ENCODE data around the gene DIAPH2.
A peak's percentile ranks its signal among the peaks of the same experiment; 100 is the strongest.

DIAPH2 gene

DNA sequence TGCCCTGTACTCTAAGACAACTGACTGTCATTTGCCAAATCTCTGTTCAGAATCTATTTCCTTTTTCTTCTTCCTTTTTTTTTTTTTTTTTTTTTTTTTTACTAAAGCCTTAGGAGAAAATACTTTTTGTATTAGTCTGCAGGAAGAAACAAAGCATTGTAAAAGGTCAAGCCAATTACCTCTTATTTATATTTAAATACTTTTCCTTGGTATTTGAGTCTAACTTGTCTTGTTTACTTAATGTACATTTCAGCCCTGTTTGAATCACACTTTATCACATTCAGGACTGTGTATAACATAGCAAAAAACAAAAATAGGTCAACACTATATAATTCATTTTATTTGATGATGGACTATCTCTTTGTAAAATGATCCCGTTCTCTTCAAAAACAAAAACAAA, 461.3 kb downstream of the DIAPH2 start:
- no peaks in the 10 kb centered on the region for H3F3A ChIP-seq (ENCODE audit: control insufficient read depth, insufficient read depth)
- H3K4me1 ChIP-seq (ENCODE audit: control insufficient read depth, low read length), result 0 out of 2 replicates have a peak, but pooled peaks cover 3% of the 10 kb centered on the region
- H3K9me2 ChIP-seq (replicated peaks; ENCODE audit: control insufficient read depth, low read length), result no peaks in the 10 kb centered on the region
- TF ChIP-seq, protein P1, sequence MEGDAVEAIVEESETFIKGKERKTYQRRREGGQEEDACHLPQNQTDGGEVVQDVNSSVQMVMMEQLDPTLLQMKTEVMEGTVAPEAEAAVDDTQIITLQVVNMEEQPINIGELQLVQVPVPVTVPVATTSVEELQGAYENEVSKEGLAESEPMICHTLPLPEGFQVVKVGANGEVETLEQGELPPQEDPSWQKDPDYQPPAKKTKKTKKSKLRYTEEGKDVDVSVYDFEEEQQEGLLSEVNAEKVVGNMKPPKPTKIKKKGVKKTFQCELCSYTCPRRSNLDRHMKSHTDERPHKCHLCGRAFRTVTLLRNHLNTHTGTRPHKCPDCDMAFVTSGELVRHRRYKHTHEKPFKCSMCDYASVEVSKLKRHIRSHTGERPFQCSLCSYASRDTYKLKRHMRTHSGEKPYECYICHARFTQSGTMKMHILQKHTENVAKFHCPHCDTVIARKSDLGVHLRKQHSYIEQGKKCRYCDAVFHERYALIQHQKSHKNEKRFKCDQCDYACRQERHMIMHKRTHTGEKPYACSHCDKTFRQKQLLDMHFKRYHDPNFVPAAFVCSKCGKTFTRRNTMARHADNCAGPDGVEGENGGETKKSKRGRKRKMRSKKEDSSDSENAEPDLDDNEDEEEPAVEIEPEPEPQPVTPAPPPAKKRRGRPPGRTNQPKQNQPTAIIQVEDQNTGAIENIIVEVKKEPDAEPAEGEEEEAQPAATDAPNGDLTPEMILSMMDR (IDR thresholded peaks at IDR 0.05; ENCODE audit: low read depth, low read length, poor library complexity, severe bottlenecking), result no peak
- TF ChIP-seq EZH2phosphoT487 (IDR thresholded peaks at IDR 0.05; ENCODE audit: borderline replicate concordance, low read length), result no peak
- no peaks in the 10 kb centered on the region for H4K20me1 ChIP-seq (ENCODE audit: control insufficient read depth, insufficient read depth, low read depth, low read length)
- H3K27me3 ChIP-seq (ENCODE audit: control insufficient read depth, low read length), result no peaks in the 10 kb centered on the region
- H3K27ac ChIP-seq (ENCODE audit: low read depth, low read length), result no peak overlapping the region
- H3K9me3 ChIP-seq (ENCODE audit: control insufficient read depth, insufficient read depth, low read length), result no peaks in the 10 kb centered on the region
- no peak overlapping the region for H3K4me2 ChIP-seq (ENCODE audit: low read length)
- H3K4me3 ChIP-seq (ENCODE audit: low read length), result no peak overlapping the region
- H3K79me2 ChIP-seq (ENCODE audit: control insufficient read depth, low read length), result no peaks in the 10 kb centered on the region
- H3K36me3 ChIP-seq (ENCODE audit: control insufficient read depth, low read length), result no peaks in the 10 kb centered on the region

DNA sequence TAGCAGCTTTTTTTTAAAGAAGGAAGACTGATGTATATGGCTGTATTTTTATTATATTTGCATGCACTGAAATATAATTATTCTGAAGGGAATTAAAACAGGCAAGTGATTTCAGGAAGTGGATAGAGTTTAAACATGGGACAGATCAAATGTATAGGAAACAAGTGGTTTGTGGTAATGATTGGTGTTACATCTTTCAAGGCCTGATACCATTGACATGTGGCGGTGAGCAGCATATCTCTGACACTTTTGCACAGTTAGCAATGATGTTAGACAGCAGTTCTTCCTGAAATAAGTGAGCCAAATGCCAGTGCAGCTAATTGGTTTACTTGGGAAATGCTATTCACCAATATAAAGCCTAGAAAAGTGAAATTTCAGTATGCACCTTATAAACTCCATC, 471.2 kb downstream of the DIAPH2 start:
- Histone ChIP-seq H3K27ac (ENCODE audit: low read depth, low read length) (no peak overlapping the region), H3K4me2 (ENCODE audit: low read length) (no peak overlapping the region), H3K4me1 (ENCODE audit: control insufficient read depth, low read length) (peaks cover 13% of the 10 kb centered on the region), H3K27me3 (ENCODE audit: control insufficient read depth, low read length) (no peaks in the 10 kb centered on the region), H3K9me3 (ENCODE audit: control insufficient read depth, insufficient read depth, low read length) (no peaks in the 10 kb centered on the region), H3K36me3 (ENCODE audit: control insufficient read depth, low read length) (no peaks in the 10 kb centered on the region), H3F3A (ENCODE audit: control insufficient read depth, insufficient read depth) (no peaks in the 10 kb centered on the region), H4K20me1 (ENCODE audit: control insufficient read depth, insufficient read depth, low read depth, low read length) (no peaks in the 10 kb centered on the region), H3K9me2 (replicated peaks; ENCODE audit: control insufficient read depth, low read length) (no peaks in the 10 kb centered on the region), H3K79me2 (ENCODE audit: control insufficient read depth, low read length) (no peaks in the 10 kb centered on the region), H3K4me3 (ENCODE audit: low read length) (no peak overlapping the region)
- no peak for TF ChIP-seq EZH2phosphoT487 (IDR thresholded peaks at IDR 0.05; ENCODE audit: borderline replicate concordance, low read length)
- TF ChIP-seq, protein P1 (IDR thresholded peaks at IDR 0.05; ENCODE audit: low read depth, low read length, poor library complexity, severe bottlenecking), result no peak

DNA sequence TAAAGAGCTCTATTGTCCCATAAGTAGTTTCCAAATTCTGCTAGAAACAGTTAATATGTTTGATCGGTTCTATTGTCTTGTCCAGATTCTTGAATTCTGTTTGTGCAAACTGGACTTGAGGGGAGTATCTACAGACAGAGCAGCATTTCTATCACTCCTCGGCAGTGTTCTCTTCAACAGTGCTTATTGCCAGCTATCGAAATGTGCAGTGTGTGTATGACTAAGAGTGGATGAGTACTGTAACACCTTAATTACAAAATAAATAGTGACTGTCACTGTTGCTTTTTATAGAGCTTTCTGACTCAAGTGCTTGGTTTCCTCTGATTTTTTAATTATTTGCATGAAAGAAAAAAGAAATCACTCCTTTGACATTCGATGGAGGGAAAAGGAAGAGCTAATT, 473.6 kb downstream of the DIAPH2 start:
- no peak overlapping the region for H3K27ac ChIP-seq (ENCODE audit: low read depth, low read length)
- no peaks in the 10 kb centered on the region for H3K36me3 ChIP-seq (ENCODE audit: control insufficient read depth, low read length)

More for the DNA sequence above, 473.6 kb downstream of the DIAPH2 start:
- H3K79me2 ChIP-seq (ENCODE audit: control insufficient read depth, low read length), result no peaks in the 10 kb centered on the region
- no peaks in the 10 kb centered on the region for H3K9me2 ChIP-seq (replicated peaks; ENCODE audit: control insufficient read depth, low read length)
- TF ChIP-seq, protein P1 (IDR thresholded peaks at IDR 0.05; ENCODE audit: low read depth, low read length, poor library complexity, severe bottlenecking), result no peak
- TF ChIP-seq EZH2phosphoT487 (IDR thresholded peaks at IDR 0.05; ENCODE audit: borderline replicate concordance, low read length), result no peak
- peak overlapping the region; percentile 37; the same call in 1 of the 2 replicates for H3K4me2 ChIP-seq (ENCODE audit: low read length)
- H3F3A ChIP-seq (ENCODE audit: control insufficient read depth, insufficient read depth), result no peaks in the 10 kb centered on the region
- peaks cover 13% of the 10 kb centered on the region for H3K4me1 ChIP-seq (ENCODE audit: control insufficient read depth, low read length)
- no peaks in the 10 kb centered on the region for H4K20me1 ChIP-seq (ENCODE audit: control insufficient read depth, insufficient read depth, low read depth, low read length)
- H3K27me3 ChIP-seq (ENCODE audit: control insufficient read depth, low read length), result no peaks in the 10 kb centered on the region
- no peaks in the 10 kb centered on the region for H3K9me3 ChIP-seq (ENCODE audit: control insufficient read depth, insufficient read depth, low read length)
- 0 out of 2 replicates have a peak overlapping the region, but pooled peaks have one; percentile 15 for H3K4me3 ChIP-seq (ENCODE audit: low read length)

Measured in DOHH2 (cell line).